ENCODE measurements around the gene SLC16A9.

Gene SLC16A9

GRCh38 chr10:59627366-59628018 is 82.2 kb downstream of the SLC16A9 start:
- DNase-seq: no peak

- DNase-seq: no peak
These were observed 83.2 kb downstream of the SLC16A9 start for GRCh38 chr10:59626523-59626869.

GRCh38 chr10:59625721-59626522 is 83.7 kb downstream of the SLC16A9 start:
- DNase-seq: peak; percentile 43

- no peak for DNase-seq
These were observed 84.7 kb downstream of the SLC16A9 start for GRCh38 chr10:59624951-59625350.

GRCh38 chr10:59624136-59624535 is 85.5 kb downstream of the SLC16A9 start:
- DNase-seq: no peak

- no peak for DNase-seq
These were observed 86.2 kb downstream of the SLC16A9 start for GRCh38 chr10:59623133-59624121.

- peak; percentile 9 for DNase-seq
These were observed 87.1 kb downstream of the SLC16A9 start for GRCh38 chr10:59622320-59623132.

GRCh38 chr10:59621771-59622170 is 87.9 kb downstream of the SLC16A9 start:
- no peak for DNase-seq

- DNase-seq: no peak
These were observed 91.0 kb downstream of the SLC16A9 start for GRCh38 chr10:59618666-59619065.

- no peak for DNase-seq
These were observed 91.7 kb downstream of the SLC16A9 start for GRCh38 chr10:59617996-59618395.

- DNase-seq: no peak
These were observed 98.6 kb downstream of the SLC16A9 start for GRCh38 chr10:59611048-59611447.

GRCh38 chr10:59607970-59608369 is 101.7 kb downstream of the SLC16A9 start:
- DNase-seq: no peak

GRCh38 chr10:59606551-59606961 is 103.1 kb downstream of the SLC16A9 start:
- no peak for DNase-seq

GRCh38 chr10:59601985-59602384 is 107.7 kb downstream of the SLC16A9 start:
- DNase-seq: no peak
